ENCODE results near the gene JADE2.

Gene JADE2

GRCh38 chr5:134567641-134568336 lies 42.3 kb downstream of the JADE2 start:
- no peak for TF ChIP-seq CTCF (IDR thresholded peaks at IDR 0.05; ENCODE audit: insufficient read depth, missing control alignments)
- FAIRE-seq: no peak
- no peak for DNase-seq (ENCODE audit: insufficient read length, low spot score)

GRCh38 chr5:134568337-134568700 lies 42.8 kb downstream of the JADE2 start:
- no peak for DNase-seq (ENCODE audit: insufficient read length, low spot score)
- FAIRE-seq: no peak

GRCh38 chr5:134568761-134569695 lies 43.6 kb downstream of the JADE2 start:
- DNase-seq (ENCODE audit: insufficient read length, low spot score): no peak
- no peak for FAIRE-seq

More at GRCh38 chr5:134568337-134568700, 42.8 kb downstream of the JADE2 start:
- TF ChIP-seq CTCF (IDR thresholded peaks at IDR 0.05; ENCODE audit: insufficient read depth, missing control alignments): no peak

GRCh38 chr5:134569758-134570364 lies 44.4 kb downstream of the JADE2 start:
- no peak for FAIRE-seq
- no peak for TF ChIP-seq CTCF (IDR thresholded peaks at IDR 0.05; ENCODE audit: insufficient read depth, missing control alignments)

More at GRCh38 chr5:134568761-134569695, 43.6 kb downstream of the JADE2 start:
- no peak for TF ChIP-seq CTCF (IDR thresholded peaks at IDR 0.05; ENCODE audit: insufficient read depth, missing control alignments)

GRCh38 chr5:134570365-134570758 lies 44.9 kb downstream of the JADE2 start:
- FAIRE-seq (no peak), DNase-seq (ENCODE audit: insufficient read length, low spot score) (no peak)
- TF ChIP-seq CTCF (IDR thresholded peaks at IDR 0.05; ENCODE audit: insufficient read depth, missing control alignments): no peak

More at GRCh38 chr5:134569758-134570364, 44.4 kb downstream of the JADE2 start:
- no peak for DNase-seq (ENCODE audit: insufficient read length, low spot score)

GRCh38 chr5:134570886-134571285 lies 45.4 kb downstream of the JADE2 start:
- FAIRE-seq: no peak
- no peak for TF ChIP-seq CTCF (IDR thresholded peaks at IDR 0.05; ENCODE audit: insufficient read depth, missing control alignments)
- no peak for DNase-seq (ENCODE audit: insufficient read length, low spot score)

Measured in D721Med (cell line).